M059J (cell line): ENCODE data around the gene PCSK5. TPM values are rescaled to one million over a fixed set of nuclear protein-coding genes. Genes with fewer than 3 reads are reported as not detected.

ENCODE experiments used
- DNase-seq: peaks from one replicate; pipeline ENCODE4 v3.0.0-alpha.2; 2012; ENCODE audit warnings: low read depth
- total RNA-seq: library from RNA; depleted of rRNA; stranded (reverse); fragments of >200 nt; shearing (Covaris generic); gene quantifications from 2 replicates; pipeline ENCODE4 v1.2.3, GENCODE V29; 2014

Gene PCSK5
- total RNA-seq, 1 experiment from 2014 or later, result 0.10 TPM

GRCh38 chr9:75921391-75922127, 31.1 kb downstream of the PCSK5 start:
- DNase-seq, result no peak

GRCh38 chr9:75926385-75926784, 35.9 kb downstream of the PCSK5 start:
- no peak for DNase-seq

- no peak for DNase-seq
Observed at GRCh38 chr9:75927356-75927755, 36.9 kb downstream of the PCSK5 start.

GRCh38 chr9:75930190-75930589, 39.7 kb downstream of the PCSK5 start:
- no peak for DNase-seq

GRCh38 chr9:75930730-75931321, 40.4 kb downstream of the PCSK5 start:
- DNase-seq, result no peak

GRCh38 chr9:75933982-75934381, 43.5 kb downstream of the PCSK5 start:
- no peak for DNase-seq

- DNase-seq, result no peak
Observed at GRCh38 chr9:75935591-75935990, 45.1 kb downstream of the PCSK5 start.

- no peak for DNase-seq
Observed at GRCh38 chr9:75937521-75938258, 47.2 kb downstream of the PCSK5 start.

GRCh38 chr9:75938946-75939345, 48.5 kb downstream of the PCSK5 start:
- DNase-seq, result no peak

GRCh38 chr9:75939536-75940111, 49.2 kb downstream of the PCSK5 start:
- no peak for DNase-seq

- no peak for DNase-seq
Observed at GRCh38 chr9:75941066-75941465, 50.6 kb downstream of the PCSK5 start.

- DNase-seq, result no peak
Observed at GRCh38 chr9:75941577-75942311, 51.3 kb downstream of the PCSK5 start.

- no peak for DNase-seq
Observed at GRCh38 chr9:75946766-75947165, 56.3 kb downstream of the PCSK5 start.

- no peak for DNase-seq
Observed at GRCh38 chr9:75947233-75947632, 56.8 kb downstream of the PCSK5 start.

- no peak for DNase-seq
Observed at GRCh38 chr9:75950998-75951397, 60.5 kb downstream of the PCSK5 start.

- DNase-seq, result no peak
Observed at GRCh38 chr9:75953218-75953617, 62.7 kb downstream of the PCSK5 start.

GRCh38 chr9:75956161-75956560, 65.7 kb downstream of the PCSK5 start:
- DNase-seq, result no peak

- DNase-seq, result no peak
Observed at GRCh38 chr9:75957116-75957515, 66.6 kb downstream of the PCSK5 start.

GRCh38 chr9:75958226-75958625, 67.8 kb downstream of the PCSK5 start:
- DNase-seq, result no peak

GRCh38 chr9:75960551-75960950, 70.1 kb downstream of the PCSK5 start:
- DNase-seq, result no peak

- DNase-seq, result no peak
Observed at GRCh38 chr9:75962013-75962661, 71.7 kb downstream of the PCSK5 start.
